HuH-7 (cell line): ENCODE measurements around the gene SCAMP3.
"Not testable (repeated sequence)": the region's sequence is repeated elsewhere in the genome, so short reads cannot be mapped to it uniquely, and the experiment has no call there.

Experiments used
- DNase-seq: peaks from one replicate; pipeline ENCODE4 v3.0.0; 2011; ENCODE audit warnings: low spot score

SCAMP3 gene

DNA sequence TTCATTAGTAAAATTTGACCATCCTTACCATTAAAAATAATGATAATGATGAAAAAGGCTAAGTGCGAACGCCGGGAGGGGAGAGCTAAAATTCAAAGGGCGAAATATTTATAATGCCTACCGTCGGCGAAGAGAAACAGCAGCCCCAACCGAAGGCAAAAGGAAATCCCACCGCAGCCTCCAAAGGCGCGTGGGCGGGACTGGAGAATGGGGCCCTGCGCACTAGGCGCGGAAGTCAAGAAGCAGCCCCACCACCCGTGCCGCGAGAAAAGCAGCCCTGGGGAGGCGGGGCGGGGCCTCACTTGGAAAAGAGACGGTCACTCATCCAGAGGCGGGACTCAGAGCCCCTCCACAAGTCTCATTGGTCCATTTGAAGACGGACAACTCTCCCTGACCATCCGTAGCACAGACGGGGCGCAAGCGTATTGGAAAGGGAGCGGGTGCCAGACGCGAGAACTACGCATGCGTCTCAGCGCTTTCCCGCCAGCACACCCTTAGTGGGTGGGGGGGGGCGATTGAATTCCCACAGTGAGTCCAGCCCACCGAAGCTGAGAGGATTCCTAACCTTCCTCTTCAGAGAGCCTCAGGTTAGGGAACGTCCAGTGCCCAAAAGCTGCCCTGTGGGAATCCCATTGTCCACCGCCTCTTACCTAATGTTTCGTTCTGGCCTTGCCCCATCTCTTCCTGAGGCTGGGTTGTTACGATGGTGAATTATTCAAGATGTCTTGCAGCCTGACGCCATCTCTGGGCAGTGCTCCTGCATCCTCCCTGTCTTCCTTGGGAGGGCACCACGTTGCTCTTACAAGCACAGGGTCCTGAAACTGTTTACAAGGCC, 34.7 kb downstream of the SCAMP3 start:
- peak; percentile 99 for DNase-seq

DNA sequence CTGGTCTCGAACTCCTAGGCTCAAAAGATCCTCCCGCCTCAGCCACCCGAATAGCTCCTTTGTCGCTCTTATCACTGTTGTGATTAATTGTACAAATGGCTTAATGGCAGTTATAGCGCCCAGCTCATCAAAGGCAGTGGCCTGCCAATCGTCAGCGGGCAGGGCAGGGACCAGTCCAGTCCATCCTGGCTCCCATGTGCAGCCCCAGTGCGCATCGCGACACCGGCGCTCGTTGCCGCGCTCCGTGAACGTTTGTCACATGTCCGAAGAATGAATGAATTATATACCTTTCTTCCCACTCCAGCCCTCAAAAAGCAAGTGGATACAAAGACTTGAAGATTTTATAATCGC, 35.3 kb downstream of the SCAMP3 start:
- DNase-seq = peak; percentile 47

DNA sequence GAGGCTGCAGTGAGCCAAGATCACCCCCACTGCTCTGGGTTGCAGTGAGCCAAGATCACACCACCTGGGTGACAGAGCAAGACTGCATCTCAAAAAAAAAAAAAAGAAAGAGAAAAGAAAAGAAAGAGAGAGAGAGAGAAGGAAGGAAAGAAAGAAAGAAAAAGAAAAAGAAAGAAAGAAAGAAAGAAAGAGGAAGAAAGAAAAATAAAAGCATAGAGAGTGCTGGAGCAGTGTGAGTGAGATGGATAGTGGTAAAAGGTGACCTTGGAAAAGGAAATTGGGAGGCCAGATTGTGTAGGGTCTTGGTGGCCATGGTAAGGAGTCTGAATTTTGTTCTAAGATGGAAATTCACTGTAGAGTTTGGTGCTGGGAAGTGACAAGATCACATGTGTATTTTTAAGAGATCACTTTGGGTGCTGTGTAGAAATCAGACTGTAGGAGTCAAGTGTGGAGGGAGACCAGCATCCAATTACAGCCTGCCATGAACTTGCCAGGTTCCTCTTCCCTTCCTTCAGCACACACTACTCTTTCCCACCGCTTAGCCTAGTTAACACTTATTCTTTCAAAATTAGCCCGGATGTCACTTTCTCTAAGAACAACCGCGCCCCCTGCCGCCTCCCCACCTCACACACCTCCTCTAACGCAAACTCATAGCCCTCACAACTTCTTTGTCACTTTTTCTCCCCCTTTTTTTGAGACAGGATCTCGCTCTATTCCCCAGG, 35.8 kb downstream of the SCAMP3 start:
- peak; percentile 66 for DNase-seq

DNA sequence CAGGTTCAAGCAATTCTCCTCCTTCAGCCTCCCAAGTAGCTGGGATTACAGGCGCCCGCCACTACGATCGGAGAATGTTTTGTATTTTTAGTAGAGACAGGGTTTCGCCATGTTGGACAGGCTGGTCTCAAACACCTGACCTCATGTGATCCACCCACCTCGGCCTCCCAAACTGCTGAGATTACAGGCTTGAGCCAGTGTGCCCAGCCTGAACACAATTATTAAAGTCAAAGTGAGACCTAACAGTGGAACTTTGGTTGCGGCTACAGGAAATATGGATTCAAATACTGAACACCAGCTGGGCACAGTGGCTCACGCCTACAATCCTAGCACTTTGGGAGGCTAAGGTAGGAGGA, 36.8 kb downstream of the SCAMP3 start:
- DNase-seq = not testable (repeated sequence)

DNA sequence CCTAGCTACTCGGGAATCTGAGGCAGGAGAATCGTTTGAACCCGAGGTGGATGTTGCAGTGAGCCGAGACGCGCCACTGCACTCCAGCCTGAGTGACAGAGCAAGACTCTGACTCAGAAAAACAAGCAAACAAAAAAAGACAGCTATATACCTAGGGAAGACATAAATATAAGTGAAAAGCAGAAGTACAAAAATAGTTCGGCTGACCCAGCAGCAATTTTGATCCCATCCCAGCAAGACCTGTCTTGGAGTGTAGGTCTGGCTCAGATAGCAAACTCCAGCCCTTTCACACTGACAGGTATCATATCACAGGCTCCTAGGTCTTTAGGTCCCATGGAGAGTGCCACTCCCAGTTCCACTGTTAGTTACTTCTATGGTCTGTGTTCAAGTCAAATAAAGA, 39.1 kb downstream of the SCAMP3 start:
- no peak for DNase-seq

DNA sequence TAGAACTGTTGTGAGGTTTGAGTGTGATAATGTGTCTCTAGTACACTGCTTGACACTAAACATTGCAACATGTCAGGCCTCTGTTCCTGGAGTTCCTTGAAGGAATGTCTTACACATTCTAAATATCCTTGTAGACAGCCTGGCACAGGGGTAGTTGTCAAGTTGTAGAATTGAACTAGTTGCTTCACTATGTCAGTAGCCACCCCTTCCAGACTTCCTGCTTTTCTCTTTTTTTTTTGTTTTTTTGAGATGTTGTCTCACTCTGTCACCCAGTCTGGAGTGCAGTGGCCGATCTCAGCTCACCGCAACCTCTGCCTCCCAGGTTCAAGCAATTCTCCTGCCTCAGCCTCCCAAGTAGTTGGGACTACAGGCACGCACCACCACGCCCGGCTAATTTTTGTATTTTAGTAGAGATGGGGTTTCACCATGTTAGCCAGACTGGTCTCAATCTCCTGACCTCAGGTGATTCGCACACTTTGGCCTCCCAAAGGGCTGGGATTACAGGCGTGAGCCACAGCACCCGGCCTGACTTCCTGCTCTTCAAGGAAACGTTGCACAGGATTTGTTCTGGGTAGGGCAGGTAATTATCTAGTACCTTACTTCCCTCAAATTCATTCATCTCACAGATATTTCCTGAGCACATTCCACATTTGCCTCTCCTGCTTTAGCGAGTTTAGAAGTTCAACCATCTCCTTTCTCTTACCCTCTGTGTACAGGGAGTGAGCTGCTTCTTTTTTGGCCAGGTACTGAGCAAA, 41.8 kb downstream of the SCAMP3 start:
- DNase-seq = not testable (repeated sequence)

DNA sequence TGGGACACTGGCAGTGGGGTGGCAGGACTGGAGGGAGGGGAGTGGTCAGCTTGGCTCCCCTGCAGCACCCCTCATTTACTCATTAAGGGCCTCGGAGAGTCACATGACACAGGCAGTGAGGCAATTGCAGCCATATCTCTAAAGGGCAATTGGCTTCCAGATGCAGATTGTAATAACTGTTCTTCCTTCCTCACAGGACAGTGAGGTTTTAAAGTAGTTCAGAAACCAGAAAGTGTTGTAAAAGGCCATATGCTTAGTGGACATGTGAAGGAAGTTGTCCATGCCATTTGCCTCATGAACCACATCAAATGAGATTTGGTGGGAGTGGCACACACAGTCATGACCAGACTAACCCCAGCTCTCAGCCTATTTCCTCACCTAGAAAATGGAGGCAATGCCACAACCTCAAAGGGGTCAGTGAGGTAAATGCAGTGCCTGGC, 42.5 kb downstream of the SCAMP3 start:
- DNase-seq = no peak

DNA sequence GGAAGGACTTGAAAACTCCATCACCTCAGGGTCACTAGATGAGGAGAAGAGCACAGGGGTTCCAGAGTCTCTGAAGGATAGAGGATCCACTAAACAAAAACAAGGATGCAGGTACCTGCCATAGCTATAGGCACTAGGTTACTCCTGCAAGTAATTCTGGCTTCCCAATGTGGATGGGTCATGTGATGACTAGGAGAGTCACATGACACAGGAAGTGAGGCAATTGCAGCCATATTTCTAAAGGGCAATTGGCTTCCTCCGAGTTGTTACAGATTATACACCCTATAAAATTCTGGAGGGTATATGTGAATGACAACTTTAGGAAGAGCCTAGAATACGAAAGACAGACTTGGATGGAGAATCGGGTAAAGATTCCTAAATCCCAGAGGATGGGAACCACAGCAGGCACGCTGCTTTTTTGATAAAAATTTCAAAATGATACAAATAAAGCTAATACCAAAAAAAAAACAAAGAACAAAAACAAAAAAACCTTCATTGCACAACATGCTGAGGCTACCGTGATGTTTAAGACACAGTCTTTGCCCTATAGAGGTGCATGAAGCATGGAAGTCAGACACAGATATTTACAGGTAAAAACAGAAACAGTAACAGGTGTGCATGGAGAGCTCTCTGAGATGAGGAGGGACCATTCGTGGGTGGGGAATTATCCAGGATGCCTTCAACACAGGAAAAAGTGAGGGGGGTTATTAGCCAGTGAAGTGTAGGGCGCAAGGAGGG, 43.1 kb downstream of the SCAMP3 start:
- DNase-seq = no peak

DNA sequence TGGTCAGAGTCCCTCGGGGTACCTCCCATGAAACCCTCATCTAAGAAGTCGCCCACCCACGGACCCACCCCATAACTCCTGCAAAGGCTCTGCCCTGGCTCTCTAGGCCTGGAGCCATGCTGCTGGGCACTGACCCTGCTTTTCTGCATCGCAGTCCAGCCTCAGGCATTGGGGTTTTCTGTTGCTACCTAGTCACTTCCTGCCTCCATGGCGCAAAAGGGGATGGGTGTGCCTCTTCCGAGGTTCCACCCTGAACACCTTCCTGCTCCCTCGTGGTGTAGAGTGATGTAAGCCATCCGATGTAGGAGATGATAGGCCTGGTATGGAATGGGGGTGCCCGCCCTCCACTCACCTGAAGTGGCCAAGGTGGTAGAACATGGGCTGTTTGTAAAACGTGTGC, 47.5 kb downstream of the SCAMP3 start:
- not testable (repeated sequence) for DNase-seq

DNA sequence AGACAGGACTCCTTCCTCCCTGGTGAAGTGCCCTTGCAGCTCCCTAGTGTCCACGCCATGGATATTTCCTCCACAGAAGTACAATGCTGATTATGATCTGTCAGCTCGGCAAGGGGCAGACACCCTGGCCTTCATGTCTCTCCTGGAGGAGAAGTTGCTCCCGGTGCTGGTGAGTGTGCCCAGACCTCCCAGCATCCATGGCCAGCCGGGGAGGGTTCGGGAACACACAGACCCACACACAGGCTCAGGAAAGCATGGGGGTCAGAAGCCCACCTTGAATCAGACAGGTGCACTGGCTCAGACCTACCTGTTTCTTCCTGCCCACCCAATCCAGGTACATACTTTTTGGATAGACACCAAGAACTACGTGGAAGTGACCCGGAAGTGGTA, 50.1 kb downstream of the SCAMP3 start:
- not testable (repeated sequence) for DNase-seq

DNA sequence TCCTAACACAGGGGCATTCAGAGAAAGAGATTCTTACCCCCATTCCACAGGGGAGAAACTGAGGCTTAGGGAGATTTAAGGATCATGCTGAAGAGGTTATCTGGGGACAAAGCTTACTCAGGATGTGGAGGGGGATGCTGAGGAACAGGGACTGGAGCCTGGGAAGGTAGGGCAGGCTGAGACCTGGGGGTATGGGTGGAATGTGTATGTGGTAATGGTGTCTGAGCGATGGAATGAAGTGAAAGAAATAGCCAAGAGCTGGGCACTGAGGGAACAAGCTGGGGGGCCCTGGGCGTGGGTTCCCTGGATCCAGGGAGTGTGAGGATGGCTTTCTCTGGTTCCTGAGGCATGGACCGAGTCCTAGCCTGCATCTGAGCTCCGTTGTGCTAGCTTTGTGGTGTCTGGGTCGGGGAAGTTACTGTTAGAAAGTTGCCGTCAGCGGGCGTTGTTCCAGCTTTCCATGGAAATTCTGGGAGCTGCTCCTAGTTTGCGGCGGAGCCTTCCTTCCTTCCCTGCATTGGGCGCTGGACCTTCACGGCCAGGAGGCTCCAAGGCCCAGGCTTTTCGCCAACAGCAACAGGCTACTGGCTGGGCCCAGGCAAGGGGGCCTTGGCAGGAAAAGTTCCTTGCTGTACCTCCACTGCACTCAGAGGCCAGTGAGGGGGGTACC, 50.6 kb downstream of the SCAMP3 start:
- not testable (repeated sequence) for DNase-seq

DNA sequence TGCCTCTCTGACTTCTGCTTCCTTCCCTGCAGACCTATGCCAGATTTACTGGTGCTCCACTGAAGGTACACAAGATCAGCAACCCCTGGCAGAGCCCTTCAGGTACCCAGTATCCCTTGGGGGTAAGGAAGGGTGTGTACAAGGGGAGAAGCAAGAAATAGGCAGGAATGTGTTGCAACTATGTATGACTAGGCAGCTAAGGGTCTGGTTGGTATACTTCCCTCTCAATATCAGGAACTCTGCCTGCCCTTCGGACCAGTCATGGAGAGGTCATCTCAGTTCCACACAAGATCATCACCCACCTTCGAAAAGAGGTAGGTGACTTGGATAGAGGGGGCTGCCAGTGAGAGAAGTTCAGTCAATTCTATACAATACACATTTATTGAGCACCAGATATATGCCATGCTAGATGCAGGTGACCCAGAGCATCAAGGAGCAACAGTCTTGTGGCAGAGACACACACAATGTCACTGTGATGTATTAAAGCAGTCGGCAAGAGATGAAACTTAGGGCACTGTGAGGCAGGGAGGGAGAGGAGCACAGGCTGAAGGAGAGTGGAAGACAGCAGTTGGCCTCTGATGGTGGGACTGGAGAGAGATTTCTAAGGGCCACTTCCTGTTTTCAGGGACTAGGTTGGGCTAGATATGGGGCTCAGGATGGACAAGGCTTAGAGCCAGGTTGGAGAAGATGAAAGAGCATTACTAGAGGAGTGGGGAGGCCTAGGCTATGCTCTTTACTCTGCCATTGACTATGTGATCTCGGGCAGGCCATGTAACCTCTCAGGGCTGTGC, 51.7 kb downstream of the SCAMP3 start:
- DNase-seq = no peak

DNA sequence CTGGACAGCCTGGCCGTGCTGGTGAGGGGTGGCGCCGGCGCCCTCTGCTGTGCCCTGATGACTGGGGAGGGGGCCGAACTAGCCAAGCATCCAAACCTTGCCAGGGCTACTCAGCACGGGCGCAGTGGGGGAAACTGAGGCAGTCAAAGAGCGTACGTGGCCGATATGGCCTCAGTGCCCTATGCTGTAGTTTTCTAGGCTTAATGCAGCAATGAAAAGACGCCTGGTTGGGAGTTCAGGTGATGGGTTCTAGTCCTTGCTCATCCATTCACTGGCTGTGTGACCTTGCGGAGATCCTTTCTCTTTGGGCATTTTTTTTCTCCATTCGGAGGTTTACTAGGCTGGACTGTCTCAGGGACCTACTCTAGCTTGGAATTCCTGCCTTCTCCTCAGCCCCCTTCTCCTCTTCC, 52.8 kb downstream of the SCAMP3 start:
- no peak for DNase-seq

DNA sequence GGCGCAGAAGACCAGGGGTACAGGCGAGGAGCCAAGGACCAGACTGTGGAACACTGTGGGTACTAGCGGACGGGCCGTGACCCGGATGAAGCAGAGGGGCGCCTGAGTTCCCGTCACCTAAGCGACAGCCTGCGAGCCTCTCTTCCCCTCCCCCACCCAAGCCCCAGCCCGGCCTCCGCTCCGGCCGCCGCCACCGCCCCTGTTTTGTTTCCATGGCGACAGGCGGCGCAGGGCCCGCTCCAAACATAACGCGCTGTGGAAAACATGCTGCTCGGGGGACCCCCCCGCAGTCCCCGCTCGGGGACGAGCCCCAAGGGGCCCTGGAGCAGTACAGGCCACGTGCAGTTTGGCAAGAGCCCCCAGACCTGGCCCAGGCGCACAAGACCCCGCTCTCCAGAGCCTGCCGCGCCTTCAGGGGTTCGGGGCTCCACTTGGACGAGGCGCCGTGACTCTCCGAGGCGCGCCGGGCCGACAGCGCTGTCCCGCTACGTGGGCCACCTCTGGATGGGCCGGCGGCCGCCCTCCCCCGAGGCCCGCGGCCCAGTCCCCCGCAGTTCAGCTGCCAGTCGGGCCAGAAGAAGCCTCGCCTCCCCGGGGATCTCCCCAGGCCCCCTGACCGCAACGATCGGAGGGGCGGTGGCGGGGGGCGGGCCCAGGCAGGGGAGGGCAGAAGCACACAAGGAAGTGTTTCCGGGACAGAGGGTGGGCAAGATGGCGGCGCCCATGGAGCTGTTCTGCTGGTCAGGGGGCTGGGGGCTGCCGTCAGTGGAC, 53.4 kb downstream of the SCAMP3 start, which contains the start of gene MTX1:
TSS of gene MTX1 (plus strand) at position 155 of the 771 bp plus-strand sequence. CDS start at position 265, 110 bp downstream.
- DNase-seq = peak; percentile 94

DNA sequence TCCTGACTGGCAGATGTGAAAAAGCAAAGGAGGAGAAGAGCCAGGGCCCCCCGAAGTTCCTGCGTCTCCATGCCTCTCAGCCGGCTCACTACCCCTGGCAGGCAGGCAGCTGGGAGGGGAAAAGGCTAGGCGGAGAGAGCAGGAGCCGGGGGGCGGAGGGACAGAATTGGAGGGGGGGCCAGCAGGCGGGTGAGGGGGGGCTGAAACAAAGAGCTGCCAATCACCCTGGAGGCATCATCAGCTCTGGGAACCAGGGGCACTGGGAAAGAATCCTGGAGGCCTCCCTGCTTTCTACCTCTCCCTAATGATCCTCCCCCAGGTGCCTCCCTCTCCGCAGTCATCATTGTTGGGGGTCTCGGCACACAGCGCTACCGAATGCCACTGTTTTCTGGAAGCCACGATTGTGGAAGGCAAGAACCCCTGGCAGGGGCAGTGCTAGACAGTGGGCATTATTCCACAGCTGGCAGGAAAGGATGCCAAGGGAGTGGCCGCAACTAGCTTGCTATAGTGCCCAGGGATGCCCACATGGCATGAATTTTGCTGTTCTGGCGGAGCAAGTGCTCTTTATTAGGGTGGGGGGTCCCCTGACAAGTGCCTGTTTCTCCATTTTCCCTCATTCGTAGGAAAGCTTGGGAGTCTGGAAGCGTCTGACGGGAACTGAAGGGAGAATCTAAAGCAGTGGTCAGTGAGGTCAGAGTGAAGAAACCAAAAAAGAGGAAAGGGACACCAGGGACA, 54.2 kb downstream of the SCAMP3 start, which contains the start of gene THBS3:
TSS of gene THBS3 (minus strand) at position 92 of the 735 bp plus-strand sequence. CDS start at position 71, 21 bp downstream.
- DNase-seq = no peak

DNA sequence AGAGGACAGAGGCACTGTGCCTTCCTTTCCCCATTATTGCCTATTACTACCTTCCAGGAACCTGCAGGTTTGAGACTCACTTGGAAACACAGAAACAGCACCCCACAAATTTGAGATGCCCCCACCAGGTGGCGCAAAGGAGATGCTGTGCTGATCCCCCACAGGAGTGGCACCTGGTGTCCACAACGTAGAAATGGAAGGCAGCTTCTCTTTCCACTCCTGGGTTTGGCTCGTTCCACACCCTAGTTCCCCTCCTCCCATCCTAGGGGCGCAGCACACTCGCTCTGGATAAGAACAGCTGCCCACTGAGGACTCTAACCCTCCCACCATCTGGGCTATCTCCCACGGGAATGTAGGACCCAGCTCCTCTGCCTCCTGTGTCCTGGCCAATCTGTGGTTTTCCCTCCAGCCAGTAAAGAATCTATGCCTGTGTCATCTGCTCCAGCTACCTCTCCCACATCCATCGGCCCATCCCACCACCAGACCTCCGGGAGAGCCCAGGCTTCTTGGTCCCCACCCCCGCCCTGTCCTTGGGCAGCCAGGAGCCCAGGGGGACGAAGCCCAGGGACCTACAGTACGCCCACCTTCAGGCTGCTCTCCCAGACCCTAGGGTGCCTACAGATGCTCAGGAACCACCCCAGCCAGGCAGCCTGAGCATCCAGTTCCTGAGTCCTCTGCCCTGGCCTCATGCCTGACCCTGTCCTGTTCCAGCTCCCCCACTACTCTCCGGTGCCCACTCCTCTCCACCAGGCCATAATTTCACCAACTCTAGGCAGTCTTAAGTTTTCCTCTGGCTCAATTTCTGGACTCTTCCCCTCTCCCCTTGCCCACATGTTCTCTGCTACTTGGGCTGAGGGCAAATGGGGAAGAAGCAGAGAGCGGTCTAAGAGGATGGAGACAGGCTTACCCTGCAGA, 55.0 kb downstream of the SCAMP3 start:
- DNase-seq = peak; percentile 91
